GM23338 (cell line): ENCODE data around the gene TNNI3K.

Experiments used
- CREB1 ChIP-seq: fragments of 250-450 bp; sonication (Bioruptor Pico); IDR thresholded peaks from 2 replicates; pipeline ENCODE4 v1.5.0; 2020; ENCODE audit warnings: low read depth, mild to moderate bottlenecking, moderate library complexity
- CTCF ChIP-seq, 2 experiments: fragments of 200-600 bp in 1 of 2; sonication (generic) in 1 of 2; conservative IDR thresholded peaks; 2 replicates each; pipeline versions ENCODE4 v1.5.1 to v1.6.1; 2016 to 2017; ENCODE audit warnings: antibody characterized with exemption in 2 of 2, low read depth in 2 of 2, mild to moderate bottlenecking in 2 of 2, moderate library complexity in 1 of 2
- EZH2 ChIP-seq: fragments of 200-600 bp; sonication (generic); IDR thresholded peaks from one replicate; pipeline ENCODE4 v1.8.0; 2017; ENCODE audit warnings: antibody characterized with exemption, mild to moderate bottlenecking, low read depth; ENCODE audit not compliant: unreplicated experiment
- EZH2phosphoT487 ChIP-seq: fragments of 200-600 bp; sonication (generic); IDR thresholded peaks from one replicate; pipeline ENCODE4 v1.8.1; 2018; ENCODE audit warnings: antibody characterized with exemption; ENCODE audit not compliant: unreplicated experiment
- POLR2AphosphoS5 ChIP-seq: IDR thresholded peaks from 2 replicates; pipeline ENCODE4 v1.6.1; 2016; ENCODE audit warnings: antibody characterized with exemption, low read depth

- TF ChIP-seq EZH2 (no peak), CTCF (conservative IDR thresholded peaks at IDR 0.05; ENCODE audit: low read depth in 2 of 2) (no peak), POLR2AphosphoS5 (no peak), CREB1 (CRISPR knock-in tag) (no peak), EZH2phosphoT487 (no peak)
These were observed 228.8 kb downstream of the TNNI3K start for GRCh38 chr1:74464037-74464436.
